ENCODE measurements around the gene SEPHS2. TPM values are rescaled to one million over a fixed set of nuclear protein-coding genes. Genes with fewer than 3 reads are reported as not detected.
A peak's percentile ranks its signal among the peaks of the same experiment; 100 is the strongest.

The SEPHS2 gene
- total and polyA plus RNA-seq, 2 experiments from 2014 or later, result 29.7 to 43.0 TPM

DNA sequence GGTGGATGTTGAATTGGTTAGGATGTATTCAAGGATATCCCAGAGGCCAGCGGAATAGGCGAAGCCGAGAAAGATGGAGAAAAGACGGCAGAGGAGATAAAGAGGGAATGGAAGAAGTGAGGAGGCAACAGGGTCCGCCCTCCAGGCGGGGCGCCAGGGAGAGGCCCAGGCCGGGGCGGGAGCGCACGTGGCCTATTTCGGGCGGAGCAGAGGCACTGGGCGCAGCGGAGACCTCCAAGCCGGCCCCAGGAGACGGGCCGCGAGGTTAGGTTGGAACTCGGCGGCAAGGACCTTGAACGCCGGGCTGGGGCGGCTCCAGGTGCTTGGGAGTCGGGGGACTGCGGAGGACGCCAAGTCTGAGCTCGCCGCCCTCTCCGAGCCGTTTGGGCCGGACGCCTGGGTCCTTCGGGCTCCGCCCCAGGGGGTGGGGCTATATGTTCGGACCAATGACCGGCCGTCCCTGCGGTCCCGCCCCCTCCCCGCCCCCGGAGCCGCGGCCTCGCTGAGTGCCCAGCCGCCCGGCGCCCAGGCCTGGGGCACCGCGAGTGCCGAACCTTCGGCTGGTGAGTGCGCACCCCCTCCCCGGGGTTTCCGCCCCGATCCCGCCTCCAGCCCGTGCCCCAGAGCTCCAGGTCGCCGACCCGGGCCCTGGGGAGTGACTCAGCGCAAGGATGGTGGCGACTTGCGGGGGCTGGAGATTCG is 38.4 kb downstream of the SEPHS2 start, which contains the start of gene ZNF771:
ZNF771 (plus strand) TSS at position 505 of the 702 bp plus-strand sequence. CDS start 448 bp downstream, outside the sequence.
- Mint-ChIP-seq H3K27ac (peak within 1 kb of the TSS; percentile 94), H3K27me3 (ENCODE audit: insufficient read depth, low read depth, poor library complexity) (peaks cover 14% of the 10 kb centered on the region), H3K9me3 (no peaks in the 10 kb centered on the region), H3K4me1 (peaks cover 16% of the 10 kb centered on the region), H3K4me3 (peak within 1 kb of the TSS; percentile 91), H3K36me3 (ENCODE audit: low read depth) (peaks cover 26% of the 10 kb centered on the region)
- TF ChIP-seq JUNB (IDR thresholded peaks at IDR 0.05; ENCODE audit: unreplicated experiment) (no peak), POLR2AphosphoS5 (IDR thresholded peaks at IDR 0.05; ENCODE audit: low read depth) (peak; percentile 90), CREB1 (CRISPR knock-in tag; IDR thresholded peaks at IDR 0.05; ENCODE audit: low read depth) (peak; percentile 33; the same call in 1 of the 2 replicates)
- TF ChIP-seq, protein P1, sequence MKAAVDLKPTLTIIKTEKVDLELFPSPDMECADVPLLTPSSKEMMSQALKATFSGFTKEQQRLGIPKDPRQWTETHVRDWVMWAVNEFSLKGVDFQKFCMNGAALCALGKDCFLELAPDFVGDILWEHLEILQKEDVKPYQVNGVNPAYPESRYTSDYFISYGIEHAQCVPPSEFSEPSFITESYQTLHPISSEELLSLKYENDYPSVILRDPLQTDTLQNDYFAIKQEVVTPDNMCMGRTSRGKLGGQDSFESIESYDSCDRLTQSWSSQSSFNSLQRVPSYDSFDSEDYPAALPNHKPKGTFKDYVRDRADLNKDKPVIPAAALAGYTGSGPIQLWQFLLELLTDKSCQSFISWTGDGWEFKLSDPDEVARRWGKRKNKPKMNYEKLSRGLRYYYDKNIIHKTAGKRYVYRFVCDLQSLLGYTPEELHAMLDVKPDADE (IDR thresholded peaks at IDR 0.05), result peak; percentile 50; the same call in 1 of the 2 replicates
- DNase-seq (ENCODE audit: low spot score) (peak; percentile 97), ATAC-seq (peak; percentile 85)
- peak within 1 kb of the TSS; percentile 99 for H2AFZ ChIP-seq
- H3K4me2 ChIP-seq, result peak within 1 kb of the TSS; percentile 99
- H3K79me2 ChIP-seq (replicated peaks; ENCODE audit: insufficient read depth), result peaks cover 16% of the 10 kb centered on the region; the same call in 1 of the 2 replicates
- no peaks in the 10 kb centered on the region for H3K36me3 ChIP-seq (ENCODE audit: insufficient read depth)
- peak within 1 kb of the TSS; percentile 93 for H3K27ac ChIP-seq (ENCODE audit: low read depth)
- H4K20me1 ChIP-seq (replicated peaks; ENCODE audit: insufficient read depth), result peaks cover 7% of the 10 kb centered on the region; the same call in 1 of the 2 replicates
- peaks cover 8% of the 10 kb centered on the region for H3K4me1 ChIP-seq (ENCODE audit: insufficient read depth)
- H3F3A ChIP-seq (replicated peaks; ENCODE audit: low read depth), result peaks cover 13% of the 10 kb centered on the region; the same call in 1 of the 2 replicates
- no peaks in the 10 kb centered on the region for H3K9me2 ChIP-seq (ENCODE audit: insufficient read depth)
- H3K4me3 ChIP-seq, result peak within 1 kb of the TSS; percentile 91
- no peaks in the 10 kb centered on the region for H3K27me3 ChIP-seq (ENCODE audit: insufficient read depth)

DNA sequence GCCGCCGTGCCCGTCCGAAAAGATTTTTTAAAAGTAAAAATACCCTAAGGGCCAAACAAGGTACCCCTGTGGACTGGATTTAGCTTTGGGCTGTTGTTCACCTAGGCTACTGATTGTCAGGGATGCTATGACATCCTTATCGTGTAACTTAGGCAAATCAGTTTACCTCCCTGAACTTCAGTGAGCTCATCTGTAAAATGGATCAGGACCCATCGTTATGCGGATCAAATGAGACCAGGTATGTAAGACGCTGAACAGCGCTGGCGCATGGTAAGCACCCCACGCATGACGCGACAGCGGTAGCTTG is 38.9 kb downstream of the SEPHS2 start:
- H3K4me1 ChIP-seq (ENCODE audit: insufficient read depth), result peaks cover 8% of the 10 kb centered on the region
- peak overlapping the region; percentile 99 for H3K4me2 ChIP-seq
- Mint-ChIP-seq H3K36me3 (ENCODE audit: low read depth) (peaks cover 21% of the 10 kb centered on the region), H3K4me1 (peaks cover 16% of the 10 kb centered on the region), H3K4me3 (peak overlapping the region; percentile 91), H3K27me3 (ENCODE audit: insufficient read depth, low read depth, poor library complexity) (peaks cover 14% of the 10 kb centered on the region), H3K27ac (peak overlapping the region; percentile 94), H3K9me3 (no peaks in the 10 kb centered on the region)
- H3F3A ChIP-seq (replicated peaks; ENCODE audit: low read depth), result peaks cover 14% of the 10 kb centered on the region
- no peaks in the 10 kb centered on the region for H3K27me3 ChIP-seq (ENCODE audit: insufficient read depth)
- H4K20me1 ChIP-seq (replicated peaks; ENCODE audit: insufficient read depth), result peaks cover 7% of the 10 kb centered on the region; the same call in 1 of the 2 replicates
- H3K9me2 ChIP-seq (ENCODE audit: insufficient read depth), result no peaks in the 10 kb centered on the region
- peak overlapping the region; percentile 91 for H3K4me3 ChIP-seq
- peak overlapping the region; percentile 93 for H3K27ac ChIP-seq (ENCODE audit: low read depth)
- no peak for DNase-seq (ENCODE audit: low spot score)
- peak overlapping the region; percentile 99 for H2AFZ ChIP-seq
- no peaks in the 10 kb centered on the region for H3K36me3 ChIP-seq (ENCODE audit: insufficient read depth)
- peaks cover 13% of the 10 kb centered on the region; the same call in 1 of the 2 replicates for H3K79me2 ChIP-seq (replicated peaks; ENCODE audit: insufficient read depth)
- ATAC-seq, result no peak
- TF ChIP-seq, protein P2, sequence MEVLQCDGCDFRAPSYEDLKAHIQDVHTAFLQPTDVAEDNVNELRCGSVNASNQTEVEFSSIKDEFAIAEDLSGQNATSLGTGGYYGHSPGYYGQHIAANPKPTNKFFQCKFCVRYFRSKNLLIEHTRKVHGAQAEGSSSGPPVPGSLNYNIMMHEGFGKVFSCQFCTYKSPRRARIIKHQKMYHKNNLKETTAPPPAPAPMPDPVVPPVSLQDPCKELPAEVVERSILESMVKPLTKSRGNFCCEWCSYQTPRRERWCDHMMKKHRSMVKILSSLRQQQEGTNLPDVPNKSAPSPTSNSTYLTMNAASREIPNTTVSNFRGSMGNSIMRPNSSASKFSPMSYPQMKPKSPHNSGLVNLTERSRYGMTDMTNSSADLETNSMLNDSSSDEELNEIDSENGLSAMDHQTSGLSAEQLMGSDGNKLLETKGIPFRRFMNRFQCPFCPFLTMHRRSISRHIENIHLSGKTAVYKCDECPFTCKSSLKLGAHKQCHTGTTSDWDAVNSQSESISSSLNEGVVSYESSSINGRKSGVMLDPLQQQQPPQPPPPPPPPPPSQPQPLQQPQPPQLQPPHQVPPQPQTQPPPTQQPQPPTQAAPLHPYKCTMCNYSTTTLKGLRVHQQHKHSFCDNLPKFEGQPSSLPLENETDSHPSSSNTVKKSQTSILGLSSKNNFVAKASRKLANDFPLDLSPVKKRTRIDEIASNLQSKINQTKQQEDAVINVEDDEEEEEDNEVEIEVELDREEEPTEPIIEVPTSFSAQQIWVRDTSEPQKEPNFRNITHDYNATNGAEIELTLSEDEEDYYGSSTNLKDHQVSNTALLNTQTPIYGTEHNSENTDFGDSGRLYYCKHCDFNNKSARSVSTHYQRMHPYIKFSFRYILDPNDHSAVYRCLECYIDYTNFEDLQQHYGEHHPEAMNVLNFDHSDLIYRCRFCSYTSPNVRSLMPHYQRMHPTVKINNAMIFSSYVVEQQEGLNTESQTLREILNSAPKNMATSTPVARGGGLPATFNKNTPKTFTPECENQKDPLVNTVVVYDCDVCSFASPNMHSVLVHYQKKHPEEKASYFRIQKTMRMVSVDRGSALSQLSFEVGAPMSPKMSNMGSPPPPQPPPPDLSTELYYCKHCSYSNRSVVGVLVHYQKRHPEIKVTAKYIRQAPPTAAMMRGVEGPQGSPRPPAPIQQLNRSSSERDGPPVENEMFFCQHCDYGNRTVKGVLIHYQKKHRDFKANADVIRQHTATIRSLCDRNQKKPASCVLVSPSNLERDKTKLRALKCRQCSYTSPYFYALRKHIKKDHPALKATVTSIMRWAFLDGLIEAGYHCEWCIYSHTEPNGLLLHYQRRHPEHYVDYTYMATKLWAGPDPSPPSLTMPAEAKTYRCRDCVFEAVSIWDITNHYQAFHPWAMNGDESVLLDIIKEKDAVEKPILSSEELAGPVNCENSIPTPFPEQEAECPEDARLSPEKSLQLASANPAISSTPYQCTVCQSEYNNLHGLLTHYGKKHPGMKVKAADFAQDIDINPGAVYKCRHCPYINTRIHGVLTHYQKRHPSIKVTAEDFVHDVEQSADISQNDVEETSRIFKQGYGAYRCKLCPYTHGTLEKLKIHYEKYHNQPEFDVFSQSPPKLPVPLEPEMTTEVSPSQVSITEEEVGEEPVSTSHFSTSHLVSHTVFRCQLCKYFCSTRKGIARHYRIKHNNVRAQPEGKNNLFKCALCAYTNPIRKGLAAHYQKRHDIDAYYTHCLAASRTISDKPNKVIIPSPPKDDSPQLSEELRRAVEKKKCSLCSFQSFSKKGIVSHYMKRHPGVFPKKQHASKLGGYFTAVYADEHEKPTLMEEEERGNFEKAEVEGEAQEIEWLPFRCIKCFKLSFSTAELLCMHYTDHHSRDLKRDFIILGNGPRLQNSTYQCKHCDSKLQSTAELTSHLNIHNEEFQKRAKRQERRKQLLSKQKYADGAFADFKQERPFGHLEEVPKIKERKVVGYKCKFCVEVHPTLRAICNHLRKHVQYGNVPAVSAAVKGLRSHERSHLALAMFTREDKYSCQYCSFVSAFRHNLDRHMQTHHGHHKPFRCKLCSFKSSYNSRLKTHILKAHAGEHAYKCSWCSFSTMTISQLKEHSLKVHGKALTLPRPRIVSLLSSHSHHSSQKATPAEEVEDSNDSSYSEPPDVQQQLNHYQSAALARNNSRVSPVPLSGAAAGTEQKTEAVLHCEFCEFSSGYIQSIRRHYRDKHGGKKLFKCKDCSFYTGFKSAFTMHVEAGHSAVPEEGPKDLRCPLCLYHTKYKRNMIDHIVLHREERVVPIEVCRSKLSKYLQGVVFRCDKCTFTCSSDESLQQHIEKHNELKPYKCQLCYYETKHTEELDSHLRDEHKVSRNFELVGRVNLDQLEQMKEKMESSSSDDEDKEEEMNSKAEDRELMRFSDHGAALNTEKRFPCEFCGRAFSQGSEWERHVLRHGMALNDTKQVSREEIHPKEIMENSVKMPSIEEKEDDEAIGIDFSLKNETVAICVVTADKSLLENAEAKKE (CRISPR knock-in tag; IDR thresholded peaks at IDR 0.05), result no peak
- TF ChIP-seq EZH2 (IDR thresholded peaks at IDR 0.05; ENCODE audit: low read depth, unreplicated experiment) (no peak), ZNF331 (CRISPR knock-in tag; IDR thresholded peaks at IDR 0.05; ENCODE audit: low read depth) (no peak), ZNF114 (CRISPR knock-in tag; IDR thresholded peaks at IDR 0.05) (no peak)
- TF ChIP-seq, protein P1 (IDR thresholded peaks at IDR 0.05), result no peak
